Measurements from ENCODE around the gene COG5.
A peak's percentile ranks its signal among the peaks of the same experiment; 100 is the strongest.

COG5 gene

DNA sequence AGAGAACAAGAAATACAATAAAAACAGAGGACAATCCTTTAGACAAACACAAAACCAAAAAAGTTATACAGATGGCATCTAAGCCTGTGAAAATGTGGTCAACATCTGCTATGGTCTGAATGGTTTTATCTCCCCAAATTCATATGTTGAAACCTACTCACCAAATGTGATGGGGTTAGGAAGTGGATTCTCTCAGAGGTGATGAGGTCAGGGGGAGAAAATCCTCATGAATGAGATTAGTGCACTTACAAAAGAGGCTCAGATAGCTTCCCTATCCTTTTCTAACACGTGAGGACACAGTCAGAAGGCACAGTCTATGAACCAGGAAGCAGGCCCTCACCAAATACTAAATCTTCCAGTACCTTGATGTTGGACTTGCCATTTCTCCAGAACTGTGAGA lies 241.7 kb downstream of the COG5 start:
- DNase-seq = peak in 1 of 2 donors; percentile 3

- DNase-seq = no peak
Observed at GRCh38 chr7:107321611-107322010, 242.1 kb downstream of the COG5 start.

DNA sequence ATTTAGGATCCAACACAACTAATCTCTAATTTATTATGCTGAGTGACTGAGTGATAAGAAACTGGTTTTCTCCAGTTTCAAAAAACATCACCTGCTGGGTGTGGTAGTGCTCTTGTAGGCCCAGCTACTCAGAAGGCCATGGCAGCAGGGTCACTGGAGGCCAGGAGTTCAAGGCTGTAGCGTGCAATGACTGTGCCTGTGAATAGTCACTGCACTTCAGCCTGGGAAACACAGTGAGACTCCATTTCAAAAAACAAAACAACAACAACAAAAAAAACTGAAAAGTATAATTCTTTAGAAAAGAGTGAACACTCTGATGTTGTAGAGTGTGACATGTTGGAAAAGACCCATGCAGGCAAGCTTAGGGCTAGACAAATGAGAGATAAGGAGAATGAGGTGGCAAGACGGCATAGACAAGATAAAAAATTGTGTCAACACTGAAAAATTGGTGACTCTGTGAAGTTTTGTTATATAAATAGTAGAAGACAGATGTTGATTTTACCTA lies 243.9 kb downstream of the COG5 start:
- DNase-seq = no peak

DNA sequence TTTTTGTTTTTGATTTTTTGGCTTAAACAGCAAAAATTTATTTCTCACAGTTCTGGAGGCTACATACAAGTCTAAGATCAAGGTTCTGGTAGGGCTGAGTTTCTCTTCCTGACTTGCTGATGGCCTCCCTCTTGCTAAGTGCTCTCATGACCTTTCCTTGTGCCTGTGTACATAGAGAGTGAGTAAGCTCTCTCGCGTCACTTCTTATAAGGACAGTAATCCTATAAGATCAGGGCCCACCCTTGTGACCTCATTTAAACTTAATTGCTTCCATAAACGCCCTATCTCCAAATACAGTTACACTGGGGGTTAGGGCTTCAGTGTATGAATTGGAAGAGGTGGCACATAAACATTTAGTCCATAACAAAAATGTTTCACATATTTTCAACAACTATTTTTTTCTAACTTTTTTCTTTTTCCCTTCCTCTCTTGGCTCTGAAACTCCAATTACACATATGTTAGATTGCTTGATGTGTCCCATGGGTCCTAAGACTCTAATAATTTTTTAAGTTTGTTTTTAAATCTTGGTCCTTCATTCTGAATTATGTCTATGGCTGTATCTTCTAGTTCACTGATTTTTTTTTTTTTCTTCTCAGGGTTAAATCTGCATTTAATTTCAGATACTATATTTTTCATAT lies 245.1 kb downstream of the COG5 start:
- no peak for DNase-seq

GRCh38 chr7:107315716-107316220 lies 248.0 kb downstream of the COG5 start:
- DNase-seq = no peak

GRCh38 chr7:107313355-107313754 lies 250.4 kb downstream of the COG5 start:
- no peak for DNase-seq

GRCh38 chr7:107312418-107312817 lies 251.3 kb downstream of the COG5 start:
- no peak for DNase-seq

- DNase-seq = no peak
Observed at GRCh38 chr7:107309296-107309695, 254.4 kb downstream of the COG5 start.

- DNase-seq = no peak
Observed at GRCh38 chr7:107304636-107305035, 259.1 kb downstream of the COG5 start.

- no peak for DNase-seq
Observed at GRCh38 chr7:107304063-107304462, 259.7 kb downstream of the COG5 start.

- no peak for DNase-seq
Observed at GRCh38 chr7:107302250-107302847, 261.4 kb downstream of the COG5 start.

- no peak for DNase-seq
Observed at GRCh38 chr7:107294182-107294581, 269.5 kb downstream of the COG5 start.

DNA sequence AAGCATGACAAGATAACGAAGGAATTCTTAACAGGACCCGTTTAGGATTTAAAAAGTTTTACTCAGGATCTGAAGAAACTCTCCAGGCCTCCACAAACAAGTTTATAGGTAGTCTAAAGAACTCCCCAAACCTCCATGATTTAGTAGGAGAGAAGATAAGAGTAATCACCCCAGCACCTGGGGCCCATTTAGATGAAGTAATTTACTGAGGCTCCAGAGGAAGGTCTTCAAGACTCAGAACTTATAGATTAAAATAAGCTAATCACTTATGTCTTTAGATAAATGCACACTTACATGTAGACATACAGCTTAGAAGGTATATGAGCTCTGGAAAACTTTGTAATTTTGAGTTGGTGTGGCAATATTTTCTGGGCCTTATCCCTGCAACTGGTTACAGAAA lies 271.1 kb downstream of the COG5 start:
- no peak for DNase-seq

GRCh38 chr7:107291434-107291833 lies 272.3 kb downstream of the COG5 start:
- DNase-seq = no peak

DNA sequence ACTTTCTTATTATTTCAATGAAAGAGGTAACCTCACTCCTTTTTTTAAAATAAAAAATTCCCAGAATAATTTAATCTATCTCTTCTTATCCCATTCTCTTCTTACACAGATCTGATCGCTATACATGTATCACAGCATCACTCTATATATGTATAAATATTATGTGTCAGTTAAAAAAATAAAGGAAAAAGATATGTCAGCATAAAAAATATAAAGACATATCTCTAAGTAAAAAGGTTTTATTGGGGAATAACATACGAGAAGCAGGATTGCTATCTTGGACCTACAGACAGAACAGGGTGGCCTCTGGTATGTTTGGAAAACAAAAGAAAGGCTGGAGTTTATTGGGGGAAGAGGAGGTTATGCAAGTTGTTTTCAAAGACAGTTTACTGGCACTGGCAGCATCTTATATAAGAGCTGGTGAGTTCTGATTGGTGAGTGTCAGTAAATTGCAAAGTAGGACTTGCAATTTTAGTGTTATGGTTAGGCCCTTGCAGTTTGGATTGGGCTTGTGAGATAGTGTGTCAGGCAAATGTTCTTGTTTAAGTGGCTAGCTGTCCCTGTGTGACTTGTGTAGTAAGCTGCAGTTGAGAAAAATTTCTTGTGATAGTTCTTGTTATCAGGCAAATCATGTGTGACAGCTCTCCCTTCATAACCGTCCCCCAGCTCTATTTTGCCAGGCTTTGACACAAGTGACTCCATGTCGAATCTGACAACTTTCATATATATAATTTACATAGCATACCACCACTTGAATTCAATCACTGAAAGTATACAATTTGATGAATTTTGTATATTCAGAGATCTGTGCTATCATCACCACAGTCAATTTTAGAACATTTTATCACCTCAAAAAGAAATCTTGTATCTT lies 276.7 kb downstream of the COG5 start:
- DNase-seq = no peak

DNA sequence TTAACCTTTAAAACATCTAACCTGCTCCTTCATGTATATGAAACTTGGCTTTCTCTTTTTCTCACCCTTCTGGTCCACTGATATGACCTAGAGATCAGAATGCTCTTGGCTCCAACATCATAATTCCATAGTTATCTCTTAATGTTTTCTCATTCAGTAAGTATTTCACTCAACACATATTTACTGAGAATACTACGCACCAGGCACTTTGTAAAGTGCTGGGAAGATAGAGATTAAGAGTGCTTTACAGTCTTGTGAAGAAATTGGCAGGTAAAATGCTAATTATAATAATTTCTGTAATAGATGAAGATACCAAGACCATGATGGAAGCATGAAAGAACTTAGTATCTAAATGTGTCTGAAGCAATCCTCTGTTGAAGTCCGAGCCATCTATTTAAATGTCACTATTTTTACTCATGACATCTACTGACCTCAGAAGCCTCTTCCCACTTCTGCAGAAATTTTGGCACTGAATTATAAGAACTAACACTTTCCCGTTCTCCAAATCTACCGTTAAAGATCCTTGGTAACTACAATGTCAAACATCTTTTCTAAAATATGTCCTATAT lies 278.7 kb downstream of the COG5 start:
- no peak for DNase-seq

- no peak for DNase-seq
Observed at GRCh38 chr7:107277331-107277730, 286.4 kb downstream of the COG5 start.

GRCh38 chr7:107276220-107276827 lies 287.4 kb downstream of the COG5 start:
- no peak for DNase-seq

GRCh38 chr7:107274506-107274905 lies 289.2 kb downstream of the COG5 start:
- no peak for DNase-seq

DNA sequence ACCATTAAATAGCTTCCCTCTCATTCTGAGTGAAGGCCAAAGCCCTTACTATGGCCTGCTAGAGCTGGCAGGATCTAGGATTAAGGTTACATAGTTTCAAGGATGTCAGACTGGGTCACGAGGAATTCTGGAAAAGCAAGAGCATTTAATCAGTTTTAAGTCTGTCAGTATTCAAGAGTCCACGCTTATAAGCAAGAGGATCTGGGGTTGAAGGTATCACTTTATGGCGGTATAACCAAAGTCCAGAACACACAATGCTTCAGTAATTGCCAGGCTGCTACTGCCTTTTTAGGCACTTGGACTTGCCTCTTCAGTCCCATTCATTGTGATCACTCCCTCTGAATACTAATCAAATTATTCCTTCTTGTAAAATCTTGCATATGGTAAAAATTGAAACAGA lies 293.9 kb downstream of the COG5 start:
- no peak for DNase-seq

- DNase-seq = no peak
Observed at GRCh38 chr7:107268594-107268993, 295.1 kb downstream of the COG5 start.

GRCh38 chr7:107267138-107267537 lies 296.6 kb downstream of the COG5 start:
- DNase-seq = no peak

- DNase-seq = no peak
Observed at GRCh38 chr7:107264723-107265122, 299.0 kb downstream of the COG5 start.
